SKM-1 (cell line): ENCODE results near the gene TFAP2E.

Experiments used
- DNase-seq: peaks from one replicate; lab custom pipeline; 2025; ENCODE audit not compliant: unreplicated experiment; lab: John Stamatoyannopoulos, UW

The TFAP2E gene

GRCh38 chr1:35557118-35557610 lies 15.9 kb upstream of the TFAP2E start, which contains the start of gene KIAA0319L:
Gene KIAA0319L, minus strand, starts transcription at chr1:35557403. Its CDS starts 2,912 bp downstream, at chr1:35554491.
- peak; percentile 85 for DNase-seq

- DNase-seq, result peak; percentile 91
These were observed 15.3 kb upstream of the TFAP2E start, which contains the start of gene NCDN for GRCh38 chr1:35557611-35558373. Gene NCDN, plus strand, starts transcription at chr1:35557799. Its CDS starts 392 bp downstream, at chr1:35558191.

GRCh38 chr1:35558374-35559316 lies 14.5 kb upstream of the TFAP2E start:
- no peak for DNase-seq

GRCh38 chr1:35559317-35559944 lies 13.7 kb upstream of the TFAP2E start:
- no peak for DNase-seq

- no peak for DNase-seq
These were observed 12.6 kb upstream of the TFAP2E start for GRCh38 chr1:35560256-35561225.

- no peak for DNase-seq
These were observed 11.7 kb upstream of the TFAP2E start for GRCh38 chr1:35561297-35561971.

- no peak for DNase-seq
These were observed 11.0 kb upstream of the TFAP2E start for GRCh38 chr1:35561972-35562680.

GRCh38 chr1:35563166-35563565 lies 9.9 kb upstream of the TFAP2E start:
- no peak for DNase-seq

GRCh38 chr1:35564037-35564883 lies 8.9 kb upstream of the TFAP2E start:
- peak; percentile 42 for DNase-seq

GRCh38 chr1:35564884-35565741 lies 8.0 kb upstream of the TFAP2E start:
- DNase-seq, result no peak

GRCh38 chr1:35565742-35566133 lies 7.4 kb upstream of the TFAP2E start:
- no peak for DNase-seq

- DNase-seq, result no peak
These were observed 5.1 kb upstream of the TFAP2E start for GRCh38 chr1:35567947-35568558.

GRCh38 chr1:35568975-35569395 lies 4.1 kb upstream of the TFAP2E start:
- peak; percentile 50 for DNase-seq

- no peak for DNase-seq
These were observed 3.2 kb upstream of the TFAP2E start for GRCh38 chr1:35569936-35570335.

GRCh38 chr1:35570589-35571137 lies 2.5 kb upstream of the TFAP2E start:
- DNase-seq, result no peak

- no peak for DNase-seq
These were observed 1.9 kb upstream of the TFAP2E start for GRCh38 chr1:35571263-35571662.
